T47D (cell line): ENCODE results near the gene ANKEF1.

ENCODE experiments used
- DNase-seq, 2 experiments: peaks; one replicate each; pipeline versions ENCODE4 v3.0.0 to v3.0.0-alpha.2; 2011 to 2012; ENCODE audit warnings: low read depth in 1 of 2, low spot score in 1 of 2
- JUND ChIP-seq: IDR thresholded peaks from 2 replicates; pipeline ENCODE4 v1.6.1; 2012; ENCODE audit warnings: low read depth
- in situ Hi-C: cut with HindIII; loops from 2 replicates; pipeline ENCODE4 v1.10.0; 2016; ENCODE audit warnings: low sequenced_read_pairs, low pct_unique_long_range_greater_than_20kb

ANKEF1 gene

DNA sequence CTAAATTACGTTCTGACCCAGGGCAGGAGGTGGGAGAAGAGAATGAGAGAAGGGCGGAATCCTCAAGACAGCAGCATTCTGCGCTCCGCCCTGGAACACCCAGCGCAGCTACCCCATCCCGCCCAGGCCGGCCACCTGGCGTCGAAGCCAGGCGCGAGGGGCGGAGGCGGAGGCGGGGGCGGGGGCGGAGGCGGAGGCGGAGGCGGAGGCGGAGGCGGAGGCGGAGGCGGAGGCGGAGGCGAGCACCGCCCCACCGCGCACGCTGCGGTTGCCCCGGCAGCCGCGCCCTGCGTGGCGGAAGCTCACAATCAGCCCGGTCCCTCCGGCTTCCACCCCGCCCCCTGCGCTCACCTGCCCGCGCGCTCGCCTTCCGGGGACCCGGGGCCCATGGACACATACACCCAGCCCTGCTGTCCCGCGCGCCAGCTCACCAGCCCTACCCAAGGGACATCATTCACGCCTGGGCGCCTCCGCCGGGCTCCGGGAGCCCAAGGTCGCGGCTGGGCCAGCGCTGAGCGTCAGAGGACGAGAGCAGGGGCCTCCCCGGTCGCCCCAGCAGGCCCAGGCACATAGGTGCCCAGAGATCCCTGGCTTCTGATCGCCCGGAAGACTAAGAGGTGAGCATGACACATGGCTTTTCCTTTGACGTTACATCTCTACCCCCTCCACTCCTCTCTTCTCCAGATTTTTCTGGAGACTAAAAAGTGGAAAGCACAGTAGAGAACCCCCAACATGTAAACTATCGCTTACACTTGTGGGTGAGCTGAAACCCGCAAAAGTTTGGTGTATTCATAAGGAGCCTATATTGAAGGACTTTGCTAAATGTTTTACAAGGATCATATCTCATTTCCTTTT lies at the start of gene ANKEF1:
Gene ANKEF1 (plus strand): TSS at position 271 of the 855 bp plus-strand sequence. CDS start 3,315 bp downstream, outside the sequence.
- DNase-seq: peak; percentile 90 to 92
- in situ Hi-C loops: no loop called here
- 0 out of 2 replicates have a peak, but pooled peaks have one; percentile 19 for TF ChIP-seq JUND

DNA sequence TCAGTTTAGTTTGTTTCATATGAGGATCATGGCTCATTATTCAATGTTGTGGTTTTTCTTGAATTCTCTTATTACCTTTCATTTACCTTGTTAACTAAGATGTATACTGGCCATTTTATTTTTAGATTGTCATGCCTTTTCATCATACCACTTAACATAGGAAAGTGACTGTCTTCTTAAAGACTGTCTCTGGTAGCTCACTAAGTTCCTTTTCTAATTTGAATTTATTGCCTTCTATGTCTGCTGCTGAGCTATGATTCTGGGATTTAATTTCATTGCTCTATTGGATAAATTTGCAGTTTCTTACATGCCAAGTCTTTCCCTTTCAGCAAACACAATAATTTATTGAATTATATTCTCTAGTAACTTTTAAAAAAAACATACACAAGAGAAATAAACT lies 49.5 kb upstream of the ANKEF1 start:
- in situ Hi-C loops: no loop called here
- no peak for TF ChIP-seq JUND
- DNase-seq: no peak

DNA sequence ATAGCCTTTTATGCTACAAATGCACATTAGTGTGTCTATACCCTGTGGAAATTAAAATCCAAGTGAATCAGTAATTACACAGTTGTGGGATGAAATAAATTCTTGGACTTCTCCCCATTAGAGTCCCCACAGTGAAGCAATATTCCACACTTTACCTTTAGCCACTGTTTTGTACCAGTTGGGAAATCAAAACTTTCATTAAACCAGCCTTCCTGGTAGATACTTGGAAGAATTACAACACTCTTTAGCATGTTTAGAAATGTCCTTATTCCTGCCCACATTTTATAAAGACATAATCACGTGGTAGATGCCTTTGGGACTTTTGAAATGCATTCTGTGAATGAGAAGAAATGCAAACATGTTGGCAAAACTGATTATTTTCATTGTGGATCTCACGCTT lies 49.0 kb upstream of the ANKEF1 start:
- DNase-seq: no peak
- in situ Hi-C loops: no loop called here
- no peak for TF ChIP-seq JUND

DNA sequence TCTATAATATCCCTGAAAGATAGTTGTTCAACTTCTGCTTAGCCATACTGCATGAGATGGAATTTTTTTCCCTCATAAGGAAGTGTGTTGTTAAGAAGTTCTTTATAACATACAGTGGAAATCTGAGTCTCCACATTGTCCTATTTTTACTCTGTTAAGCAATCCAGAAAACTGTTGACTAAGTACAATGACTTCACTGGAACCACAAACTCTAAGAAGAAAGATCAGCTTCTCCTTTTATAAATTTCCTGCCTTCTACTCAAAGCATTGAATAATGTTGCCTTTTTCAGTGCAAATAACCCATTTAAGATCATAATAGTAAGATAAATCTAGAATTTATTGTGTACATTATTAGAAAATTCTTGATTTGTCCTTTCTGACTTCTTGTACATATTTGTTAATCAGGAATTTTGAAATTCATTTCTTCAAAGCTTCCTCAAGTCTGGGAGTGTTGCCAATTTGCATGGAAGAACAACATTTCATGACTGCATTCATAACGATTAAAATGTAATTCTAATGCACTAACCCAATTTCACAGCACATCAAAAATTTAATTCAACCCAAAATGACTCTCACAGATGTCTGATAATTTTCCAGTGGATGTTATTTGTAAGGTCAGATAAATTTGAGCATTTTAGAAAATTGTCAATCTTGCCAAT lies 45.6 kb upstream of the ANKEF1 start:
- DNase-seq: no peak
- TF ChIP-seq JUND: no peak

DNA sequence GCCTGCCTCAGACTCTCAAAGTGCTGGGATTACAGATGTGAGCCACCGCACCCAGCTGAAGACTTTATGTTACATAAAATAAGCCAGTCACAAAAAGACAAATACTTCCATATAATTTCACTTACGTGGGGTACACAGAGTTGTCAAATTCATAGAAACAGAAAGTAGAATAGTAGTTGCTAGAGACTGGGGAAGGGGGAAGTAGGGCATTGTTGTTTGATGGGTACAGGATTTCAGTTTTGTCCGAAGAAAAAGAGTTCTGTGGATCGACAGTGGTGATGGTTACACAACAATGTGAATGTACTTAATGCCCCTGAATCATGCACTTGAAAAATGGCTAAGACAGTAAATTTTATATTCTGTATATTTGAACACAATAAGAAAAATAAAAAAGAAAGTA lies 41.6 kb upstream of the ANKEF1 start:
- in situ Hi-C loops: no loop called here

More for the DNA sequence above, 45.6 kb upstream of the ANKEF1 start:
- in situ Hi-C loops: no loop called here

DNA sequence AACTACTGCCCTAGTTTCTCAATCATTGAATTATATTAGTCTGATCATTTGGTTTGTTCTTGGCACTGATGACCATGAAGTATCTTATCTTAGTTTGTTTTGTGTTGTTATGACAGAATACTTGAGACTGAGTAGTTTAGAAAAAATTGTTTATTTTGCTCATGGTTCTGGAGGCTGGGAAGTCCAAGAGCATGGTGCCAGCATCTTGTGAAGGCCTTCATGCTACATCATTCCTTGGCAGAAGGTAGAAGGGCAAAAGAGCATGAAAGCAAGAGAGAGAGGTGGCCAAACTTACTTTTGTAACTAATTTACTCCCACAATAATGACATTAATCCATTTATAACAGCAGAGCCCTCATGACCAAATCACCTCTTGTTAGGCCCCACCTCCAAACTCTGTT lies 40.1 kb upstream of the ANKEF1 start:
- in situ Hi-C loops: no loop called here
- no peak for DNase-seq
- TF ChIP-seq JUND: no peak

More for the DNA sequence above, 41.6 kb upstream of the ANKEF1 start:
- no peak for TF ChIP-seq JUND
- no peak for DNase-seq

DNA sequence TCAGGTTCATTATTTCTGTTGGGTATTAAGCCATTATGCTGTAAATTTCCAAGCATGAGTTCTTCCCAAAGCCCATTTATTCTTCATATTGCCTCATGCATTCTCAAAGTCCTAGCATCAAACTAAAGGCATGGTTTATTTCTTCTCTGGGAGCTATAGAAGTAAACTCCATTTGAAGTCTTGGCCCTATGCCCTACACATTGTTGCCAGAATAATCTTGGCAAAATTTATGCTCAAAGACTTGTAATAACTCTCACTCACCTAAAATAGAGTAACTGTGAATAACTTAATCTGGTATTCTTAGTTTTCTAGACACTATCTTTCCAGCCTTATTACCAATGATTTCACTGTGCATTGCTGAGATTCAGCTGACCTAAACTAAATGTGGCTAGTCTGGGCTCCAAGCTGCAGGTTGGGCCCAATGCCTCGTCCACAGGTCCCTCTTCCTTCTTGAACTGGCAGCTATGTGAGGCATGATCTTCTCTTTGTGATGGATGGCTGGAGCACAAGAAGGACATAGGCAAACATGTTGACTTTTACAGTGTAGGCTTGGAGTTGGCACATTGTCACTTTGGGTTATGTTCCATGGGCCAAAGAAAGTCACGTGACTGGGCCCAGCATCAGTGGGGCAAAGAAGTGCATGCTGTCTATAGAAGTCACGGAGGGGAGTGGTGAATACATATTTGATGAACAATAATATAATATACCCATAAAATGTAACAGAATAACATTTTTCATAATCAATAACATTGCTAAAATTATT lies 39.1 kb upstream of the ANKEF1 start:
- in situ Hi-C loops: no loop called here
- no peak for TF ChIP-seq JUND
- no peak for DNase-seq

DNA sequence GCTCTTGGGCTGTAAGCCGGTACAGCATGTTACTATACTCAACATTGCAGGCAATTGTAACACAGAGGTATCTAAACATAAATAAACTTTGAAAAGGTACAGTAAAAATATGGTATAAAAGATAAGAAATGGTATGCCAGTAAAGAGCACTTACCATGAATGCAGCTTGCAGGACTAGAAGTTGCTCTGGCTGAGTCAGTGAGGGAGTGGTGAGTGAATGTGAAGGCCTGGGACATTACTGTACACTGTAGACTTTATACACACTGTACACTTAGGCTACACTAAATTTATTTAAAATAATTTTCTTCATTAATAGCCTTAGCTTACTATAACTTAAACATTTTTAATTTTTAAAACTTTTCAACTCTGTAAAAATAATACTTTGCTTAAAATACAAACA lies 37.8 kb upstream of the ANKEF1 start:
- in situ Hi-C loops: no loop called here
- no peak for DNase-seq
- TF ChIP-seq JUND: no peak

DNA sequence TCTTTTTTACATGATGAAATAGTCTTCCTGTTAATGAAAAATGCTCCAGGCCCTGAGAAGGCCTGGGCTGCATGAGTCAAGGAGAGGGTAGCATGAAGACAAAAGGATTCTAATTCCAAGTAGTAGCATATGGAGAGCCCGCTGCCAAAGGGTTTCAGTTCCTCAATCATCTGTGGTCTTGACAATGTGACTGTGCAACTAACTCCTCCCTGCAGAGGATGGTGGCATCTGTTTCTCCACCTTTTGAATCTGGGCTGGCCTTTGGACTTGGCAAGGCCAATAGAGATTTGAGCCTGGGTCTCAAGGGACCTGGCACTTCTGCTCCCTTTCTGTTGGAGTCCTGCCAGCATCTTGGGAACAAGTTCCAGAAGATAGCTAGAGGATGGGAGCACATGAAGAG lies 35.1 kb upstream of the ANKEF1 start:
- in situ Hi-C loops: no loop called here
- no peak for DNase-seq
- no peak for TF ChIP-seq JUND

DNA sequence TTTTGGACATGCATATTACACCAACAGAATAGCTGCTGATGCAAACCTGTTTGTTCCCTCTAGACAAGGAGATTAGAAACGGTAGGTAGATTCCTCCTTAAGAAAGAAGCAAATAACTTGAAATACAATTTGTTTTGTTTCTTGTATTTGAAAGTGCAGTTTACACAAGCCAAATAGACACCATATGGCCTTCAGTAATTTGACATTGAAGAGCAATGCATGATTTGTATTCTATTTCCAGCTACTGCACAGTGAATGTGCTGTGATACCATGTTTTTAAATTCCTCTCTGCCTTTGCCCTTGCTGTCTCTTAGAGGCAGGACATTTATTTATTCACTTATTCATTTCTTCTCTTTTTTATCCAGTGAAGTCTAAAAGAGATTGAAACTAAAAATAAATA lies 31.9 kb upstream of the ANKEF1 start:
- in situ Hi-C loops: no loop called here
- no peak for DNase-seq
- no peak for TF ChIP-seq JUND

DNA sequence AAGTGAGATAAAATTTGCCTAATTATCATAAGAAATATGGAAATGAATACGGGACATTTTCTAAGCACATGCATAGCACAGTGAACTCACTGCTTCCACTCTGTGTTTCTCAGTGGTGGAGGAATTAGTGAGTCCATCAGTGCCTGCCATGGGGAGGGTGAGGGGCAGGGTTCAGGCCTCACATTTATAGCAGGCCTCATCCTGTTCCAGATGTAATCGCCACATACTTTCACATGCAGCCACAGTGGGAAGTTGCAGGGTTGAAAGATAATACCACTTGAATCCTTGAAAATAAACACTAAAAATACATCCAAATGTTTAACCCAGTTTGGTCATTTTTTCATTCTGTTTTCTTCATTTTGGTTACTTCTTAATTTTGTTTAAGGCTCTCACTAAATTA lies 29.9 kb upstream of the ANKEF1 start:
- no peak for TF ChIP-seq JUND
- in situ Hi-C loops: no loop called here
- DNase-seq: no peak

DNA sequence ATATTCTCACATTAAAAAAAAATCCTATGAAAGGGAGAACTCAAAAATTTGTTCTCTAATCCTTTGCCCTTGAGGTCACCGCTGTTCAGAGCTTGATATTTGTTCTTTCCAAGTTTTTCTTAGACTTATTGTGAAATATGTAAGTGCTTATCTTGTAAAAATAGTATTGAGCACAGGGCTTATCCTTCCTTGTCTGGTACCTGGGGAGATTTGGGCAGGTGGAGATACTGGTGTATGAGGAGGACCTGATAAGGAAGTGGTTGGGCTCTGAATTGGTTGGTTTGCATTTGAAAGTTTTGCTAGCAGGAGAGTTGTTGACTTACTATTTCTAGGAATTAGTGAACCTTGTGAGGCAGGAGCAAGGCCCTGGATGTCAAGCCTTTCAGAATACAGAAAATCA lies 28.9 kb upstream of the ANKEF1 start:
- DNase-seq: no peak
- no peak for TF ChIP-seq JUND
- in situ Hi-C loops: no loop called here
